AG20443 (cell line): ENCODE data around the gene RNU4-1.
"Not testable (repeated sequence)": the region's sequence is repeated elsewhere in the genome, so short reads cannot be mapped to it uniquely, and the experiment has no call there.

Experiments
- DNase-seq: peaks from one replicate; pipeline ENCODE4 v3.0.0; 2012; ENCODE audit warnings: low spot score, mixed read lengths

Gene RNU4-1

DNA sequence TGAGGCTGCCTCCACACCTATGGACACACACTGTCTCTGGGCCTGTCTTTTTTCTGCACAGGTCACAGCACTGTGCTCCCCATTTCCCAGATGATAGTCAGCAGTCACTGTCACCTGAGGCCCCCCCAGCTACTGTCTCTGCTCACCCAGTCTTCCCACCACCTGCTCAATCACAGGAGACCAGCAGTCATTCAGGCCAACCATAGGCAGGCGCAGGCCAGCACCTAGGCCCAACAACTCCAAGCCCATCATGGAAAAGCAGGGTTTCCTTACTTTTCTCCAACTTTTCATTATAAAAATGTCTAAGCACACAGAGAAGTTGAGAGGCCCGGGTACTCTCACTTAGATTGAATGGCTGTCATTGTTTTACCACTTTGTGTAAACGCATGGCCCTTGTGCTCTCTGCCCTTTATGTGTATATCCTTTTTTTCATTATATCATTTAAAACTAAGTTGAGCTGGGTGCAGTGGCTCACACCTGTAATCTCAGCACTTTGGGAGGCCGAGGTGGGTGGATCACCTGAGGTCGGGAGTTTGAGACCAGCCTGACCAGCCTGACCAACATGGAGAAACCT lies 34.6 kb downstream of the RNU4-1 start:
- DNase-seq: no peak

DNA sequence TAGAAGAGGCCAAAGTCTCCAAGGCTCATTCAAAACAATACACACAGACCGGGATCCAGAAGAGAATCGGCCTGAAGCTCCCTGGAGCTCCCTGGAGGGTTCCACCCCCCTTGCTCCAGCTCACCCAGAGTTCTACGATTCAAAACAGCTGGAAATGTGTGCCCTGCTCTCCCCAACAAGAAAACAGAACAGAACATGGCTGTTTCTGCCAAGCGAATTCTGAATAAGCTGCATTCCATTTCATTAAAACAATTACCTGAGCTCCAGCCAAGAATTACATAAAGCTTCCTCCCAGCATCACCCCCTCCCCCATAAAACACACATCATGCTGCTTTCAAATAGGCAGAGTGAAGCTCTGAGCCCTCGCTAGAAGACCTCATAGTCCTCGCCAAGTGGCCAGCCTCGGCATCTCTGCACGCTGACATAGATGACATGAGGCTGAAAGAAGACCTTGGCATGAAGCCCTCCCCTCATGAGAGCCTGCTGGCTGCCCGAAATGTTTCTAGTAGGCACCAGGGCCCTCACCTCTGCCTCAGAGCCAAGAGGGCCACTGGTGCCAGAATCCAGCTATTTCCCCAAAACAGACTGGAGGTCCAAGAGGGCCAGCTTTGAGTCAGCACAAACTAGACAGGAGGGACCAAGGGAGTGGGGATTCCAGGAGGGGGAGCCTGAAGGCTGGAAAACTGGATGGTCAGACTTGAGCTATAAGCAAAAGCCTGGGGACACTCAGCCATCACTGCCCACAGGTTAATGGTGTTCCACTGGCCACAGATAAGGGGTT lies 35.8 kb downstream of the RNU4-1 start:
- DNase-seq: peak; percentile 87

DNA sequence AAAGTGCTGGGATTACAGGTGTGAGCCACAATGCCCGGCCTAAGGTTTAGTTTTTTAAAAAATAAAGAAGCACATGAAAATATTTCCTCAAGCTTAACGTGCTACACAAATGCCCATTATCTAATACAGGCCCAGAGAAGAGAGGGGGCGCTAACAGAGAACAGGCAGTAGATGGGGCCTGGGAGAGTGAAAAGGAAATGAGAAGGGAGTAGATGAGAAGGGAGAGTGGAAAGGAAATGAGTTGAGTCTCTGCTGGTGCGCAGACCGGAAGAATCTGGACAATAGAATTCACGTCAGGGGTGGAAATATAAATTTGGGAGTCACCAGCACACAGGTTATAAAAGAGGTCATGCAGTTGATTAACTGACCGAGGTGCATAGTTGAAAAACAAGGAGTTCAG lies 38.2 kb downstream of the RNU4-1 start:
- DNase-seq: no peak

DNA sequence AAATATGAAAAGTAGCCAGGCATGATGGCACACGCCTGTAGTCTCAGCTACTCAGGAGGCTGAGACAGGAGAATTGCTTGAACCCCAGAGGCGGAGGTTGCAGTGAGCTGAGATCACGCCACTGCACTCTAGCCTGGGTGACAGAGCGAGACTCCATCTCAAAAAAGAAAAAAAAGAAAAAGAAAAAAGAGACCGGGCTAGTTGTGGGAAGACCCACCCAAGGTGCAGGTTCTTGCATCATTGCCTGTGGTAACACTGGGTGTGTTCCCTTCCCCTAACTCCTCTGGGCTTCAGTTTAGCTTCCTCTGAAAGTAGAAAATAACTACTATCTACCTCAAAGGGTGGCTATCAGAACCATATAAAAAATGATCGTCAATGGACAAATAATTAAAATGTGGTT lies 39.7 kb downstream of the RNU4-1 start:
- not testable (repeated sequence) for DNase-seq

DNA sequence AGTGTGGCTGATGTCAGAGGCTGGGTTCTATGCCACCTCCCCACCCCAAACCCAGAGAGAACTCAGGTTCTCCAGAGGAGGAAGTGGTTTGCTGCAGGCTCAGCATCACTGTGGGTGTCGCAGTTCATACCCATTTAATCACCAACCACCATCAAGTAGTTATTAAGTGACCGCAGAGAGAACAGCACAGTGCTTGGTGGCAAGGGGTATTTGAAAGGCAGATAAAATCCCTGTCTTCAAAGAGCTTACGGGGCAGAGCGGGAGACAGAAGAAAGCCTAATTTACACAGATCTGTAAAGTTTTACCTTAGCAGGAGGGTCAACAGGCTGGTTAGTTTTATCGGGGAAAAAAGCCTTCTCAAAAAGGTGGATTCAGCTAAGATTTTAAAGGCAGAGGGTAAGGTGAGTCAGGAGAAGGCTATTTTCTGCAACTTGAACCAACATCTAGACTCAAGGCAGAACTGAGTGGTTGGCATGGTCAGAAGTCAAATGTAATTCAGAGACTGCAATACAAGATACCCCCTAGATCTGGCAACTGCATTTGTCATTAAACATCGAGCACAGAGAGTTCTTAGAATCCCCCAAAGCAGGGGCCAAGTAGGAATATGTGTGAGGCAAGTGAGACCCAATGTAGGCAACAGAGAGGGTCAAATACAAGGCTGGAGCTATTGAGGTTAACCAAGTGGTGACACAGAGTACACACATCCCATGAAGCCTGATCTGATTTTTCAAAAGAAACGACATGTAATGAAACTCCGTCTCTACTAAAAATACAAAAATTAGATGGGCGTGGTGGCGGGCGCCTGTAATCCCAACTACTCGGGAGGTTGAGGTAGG lies 40.7 kb downstream of the RNU4-1 start:
- no peak for DNase-seq

DNA sequence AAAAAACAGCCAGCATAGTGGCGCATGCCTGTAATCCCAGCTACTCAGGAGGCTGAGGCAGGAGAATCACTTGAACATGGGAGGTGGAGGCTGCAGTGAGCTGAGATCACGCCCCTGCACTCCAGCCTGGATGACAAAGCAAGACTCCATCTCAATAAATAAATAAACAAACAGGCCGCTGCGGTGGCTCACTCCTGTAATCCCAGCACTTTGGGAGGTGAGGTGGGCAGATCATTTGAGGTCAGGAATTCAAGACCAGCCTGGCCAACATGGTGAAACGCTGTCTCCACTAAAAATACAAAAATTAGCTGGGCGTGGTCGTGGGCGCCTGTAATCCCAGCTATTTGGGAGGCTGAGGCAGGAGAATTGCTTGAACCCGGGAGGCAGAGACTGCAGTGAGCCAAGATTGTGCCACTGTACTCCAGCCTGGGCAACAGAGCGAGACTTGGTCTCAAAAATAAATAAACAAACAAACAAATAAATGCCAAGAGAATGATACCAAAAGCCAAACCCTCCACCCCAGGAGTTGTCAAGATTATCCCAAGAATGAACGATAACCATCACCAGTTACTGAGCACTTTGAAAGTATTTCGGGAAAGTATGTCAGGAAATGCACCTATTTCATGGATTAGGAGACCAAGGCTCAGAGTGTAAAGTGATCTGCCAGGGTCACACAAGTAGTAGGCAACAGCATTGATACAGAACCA lies 41.5 kb downstream of the RNU4-1 start:
- not testable (repeated sequence) for DNase-seq

DNA sequence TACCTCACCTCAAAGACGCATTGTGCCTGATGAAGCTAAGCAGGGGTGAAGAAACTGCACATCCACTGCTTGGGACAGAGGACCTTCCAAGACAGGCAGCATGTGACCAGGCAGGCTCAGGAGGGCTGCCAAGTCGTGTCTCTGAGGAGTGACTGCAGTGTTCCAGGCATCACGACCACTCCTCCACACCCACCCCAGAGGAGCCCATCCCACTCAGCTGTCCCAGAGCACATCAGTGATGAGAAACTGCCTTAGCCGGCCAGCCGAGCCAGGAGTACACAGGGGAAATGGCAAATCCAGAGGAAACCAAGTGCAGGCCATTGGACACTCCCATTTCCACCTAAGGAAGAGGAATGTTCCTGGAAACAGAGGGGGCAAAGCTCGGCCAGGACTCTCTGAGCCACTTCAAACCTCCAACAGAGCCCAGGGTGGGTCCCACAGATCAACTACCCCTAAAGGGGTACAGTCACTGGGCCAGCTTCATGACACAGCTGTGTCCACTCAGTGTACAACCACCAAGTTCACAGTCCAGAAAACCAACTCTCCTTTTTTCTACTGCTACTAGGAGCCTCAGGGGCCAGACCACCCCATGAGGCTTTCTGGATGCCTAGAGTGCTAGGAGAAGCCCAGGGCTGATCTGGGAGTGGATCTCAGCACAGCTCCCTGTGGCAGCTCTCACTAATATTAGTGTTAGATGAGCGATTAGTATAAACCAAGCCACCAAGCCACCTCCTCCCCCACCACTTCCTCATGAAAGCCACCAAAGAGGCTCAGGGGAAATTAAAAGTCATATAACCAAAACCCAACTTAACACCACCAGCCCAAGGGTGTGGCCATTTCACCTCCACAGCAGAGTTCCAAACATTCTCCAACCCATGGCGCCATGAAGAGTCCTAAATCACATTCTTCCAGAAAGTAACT lies 42.9 kb downstream of the RNU4-1 start:
- DNase-seq: no peak

DNA sequence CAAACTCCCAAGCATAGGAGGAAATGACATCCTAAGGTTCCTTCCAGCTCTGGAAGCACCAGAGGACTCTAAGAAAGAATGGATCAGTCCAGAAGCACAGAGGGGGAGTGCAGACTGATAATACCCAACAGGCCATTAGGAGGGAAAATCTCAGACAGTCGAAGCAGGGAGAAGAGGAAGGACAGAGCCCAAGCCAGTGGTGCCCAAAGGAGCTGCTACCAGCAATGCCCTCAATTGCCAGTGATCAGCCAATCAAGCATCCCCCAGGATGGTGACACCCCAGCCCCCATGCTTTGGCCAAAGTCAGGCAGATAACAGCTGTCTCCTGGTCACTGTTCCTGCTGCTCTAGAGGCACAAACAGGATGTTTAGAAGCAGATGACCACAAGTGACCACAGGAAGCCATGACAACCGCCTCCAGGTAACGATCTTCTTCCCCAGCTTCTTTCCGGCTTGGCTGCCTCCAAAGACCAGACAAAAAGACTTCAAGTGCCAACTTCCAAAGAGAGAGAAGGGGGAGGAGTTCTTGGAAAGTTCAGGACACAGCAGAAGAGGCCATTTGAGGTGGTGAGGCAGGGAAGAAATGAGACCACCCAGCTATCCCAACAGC lies 43.7 kb downstream of the RNU4-1 start:
- no peak for DNase-seq

DNA sequence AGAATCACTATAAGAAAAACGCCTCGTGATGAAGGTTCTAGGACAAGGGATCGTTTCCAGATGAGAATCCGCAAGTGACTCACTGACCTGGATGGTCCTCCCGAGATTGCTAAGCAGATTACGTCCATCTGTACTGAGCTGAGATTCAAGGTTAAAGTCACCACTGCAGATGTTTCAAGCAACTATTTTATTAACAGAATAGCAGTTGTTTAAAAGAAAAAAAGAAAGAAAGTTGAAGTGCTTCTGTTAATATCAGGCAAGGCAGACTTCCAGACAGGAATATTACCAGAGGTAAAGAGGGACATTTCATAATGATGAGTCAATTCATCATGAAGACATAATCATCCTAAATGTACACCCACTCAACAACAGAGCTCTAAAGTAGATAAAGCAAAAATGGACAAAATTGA lies 45.4 kb downstream of the RNU4-1 start:
- DNase-seq: peak; percentile 56

DNA sequence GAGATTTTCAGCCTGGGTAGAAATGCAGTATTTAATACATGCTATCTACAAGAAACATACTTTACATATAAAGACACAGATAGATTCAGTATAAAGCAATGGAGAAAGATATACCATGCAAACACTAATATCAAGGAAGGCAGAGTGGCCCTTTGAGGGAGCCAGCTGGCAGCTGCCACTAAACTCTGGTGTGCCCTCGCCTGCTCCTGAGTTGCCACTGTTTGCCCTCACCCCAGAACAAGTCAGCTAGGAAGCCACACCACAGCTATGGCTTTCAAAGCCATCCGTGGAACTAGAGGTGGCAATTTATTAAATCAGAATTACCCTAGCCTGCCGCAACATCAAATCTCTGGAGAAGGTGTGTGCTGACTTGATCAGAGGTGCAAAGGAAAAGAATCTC lies 45.9 kb downstream of the RNU4-1 start:
- no peak for DNase-seq

DNA sequence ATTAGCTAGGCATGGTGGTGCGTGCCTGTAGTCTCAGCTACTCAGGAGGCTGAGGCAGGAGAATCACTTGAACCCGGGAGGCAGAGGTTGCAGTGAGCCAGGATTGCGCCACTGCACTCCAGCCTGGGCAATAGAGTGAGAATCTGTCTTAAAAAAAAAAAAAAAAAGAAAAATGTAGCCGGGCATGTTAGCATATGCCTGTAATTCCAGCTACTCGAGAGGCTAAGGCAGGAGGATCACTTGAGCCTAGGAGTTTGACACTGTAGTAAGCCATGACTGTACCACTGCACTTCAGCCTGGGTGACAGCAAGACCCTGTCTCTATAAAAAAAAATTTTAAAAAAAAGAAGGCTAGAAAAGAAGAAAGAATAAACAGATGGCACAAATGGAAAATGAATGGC lies 46.3 kb downstream of the RNU4-1 start:
- DNase-seq: not testable (repeated sequence)
